Natural killer cell (primary cell): ENCODE measurements around the gene NAT14. TPM values are rescaled to one million over a fixed set of nuclear protein-coding genes. Genes with fewer than 3 reads are reported as not detected.

Experiments used
- ATAC-seq, 3 donors: fragments of 150-1000 bp in 2 of 3; fragments of 200-7000 bp in 1 of 3; cut with Tn5 transposase; 1 replicate in 1 of 3; 2 replicates in 2 of 3; pipeline ENCODE4 v1.10.0; 2021; ENCODE audit warnings: mild to moderate bottlenecking in 2 of 3, moderate library complexity in 2 of 3
- DNase-seq, 2 donors: peaks; one replicate each; pipeline versions ENCODE4 v3.0.0 to v3.0.0-alpha.2; 2013 to 2021; ENCODE audit warnings: mixed read lengths in 1 of 2
- H3K27ac ChIP-seq: one replicate; pipeline ENCODE4 v1.5.1; 2013; ENCODE audit warnings: mild to moderate bottlenecking, low read length
- H3K27me3 ChIP-seq: one replicate; pipeline ENCODE4 v1.6.1; 2013; ENCODE audit warnings: low read length; ENCODE audit not compliant: control insufficient read depth, insufficient read depth
- H3K36me3 ChIP-seq: one replicate; pipeline ENCODE4 v1.6.1; 2013; ENCODE audit warnings: low read length; ENCODE audit not compliant: control insufficient read depth, insufficient read depth
- H3K4me1 ChIP-seq: one replicate; pipeline ENCODE4 v1.6.1; 2013; ENCODE audit warnings: low read length; ENCODE audit not compliant: control insufficient read depth, insufficient read depth
- H3K4me3 ChIP-seq: one replicate; pipeline ENCODE4 v1.5.1; 2013; ENCODE audit warnings: low read length
- H3K9me3 ChIP-seq: one replicate; pipeline ENCODE4 v1.6.1; 2013; ENCODE audit warnings: low read length; ENCODE audit not compliant: control insufficient read depth, insufficient read depth
- H3K27ac Mint-ChIP-seq, 2 donors: one replicate each; pipeline ENCODE4 v1.8.0; 2022; ENCODE audit warnings: mild to moderate bottlenecking in 2 of 2, mixed read lengths in 2 of 2, moderate library complexity in 1 of 2
- H3K27me3 Mint-ChIP-seq, 2 donors: one replicate each; pipeline ENCODE4 v1.8.0; 2022; ENCODE audit warnings: low read depth in 2 of 2, mixed read lengths in 2 of 2
- H3K36me3 Mint-ChIP-seq: one replicate; pipeline ENCODE4 v1.8.0; 2022; ENCODE audit warnings: mixed read lengths
- H3K4me1 Mint-ChIP-seq, 2 donors: one replicate each; pipeline ENCODE4 v1.8.0; 2022; ENCODE audit warnings: mixed read lengths in 2 of 2
- H3K4me3 Mint-ChIP-seq: one replicate; pipeline ENCODE4 v1.8.0; 2022; ENCODE audit warnings: mild to moderate bottlenecking, moderate library complexity, mixed read lengths
- H3K9me3 Mint-ChIP-seq, 2 donors: one replicate each; pipeline ENCODE4 v1.8.0; 2022; ENCODE audit warnings: mixed read lengths in 2 of 2
- CTCF ChIP-seq: fragments of 200-600 bp; IDR thresholded peaks from one replicate; pipeline ENCODE4 v1.8.0; 2022; ENCODE audit warnings: antibody characterized with exemption
- WGBS: methylation state at CpG from one replicate; pipeline ENCODE4 v1.1.7; 2013; ENCODE audit warnings: missing lambda C conversion rate; ENCODE audit not compliant: insufficient coverage; 5-methylcytosine and 5-hydroxymethylcytosine counted together
- intact Hi-C: fragments of 100-400 bp; cut with micrococcal nuclease; formaldehyde crosslinking; loops from one replicate; pipeline ENCODE4 v1.14.2; 2022
- total RNA-seq, 4 donors: library from RNA; stranded (reverse); fragments of 120-200 nt in 1 of 4; gene quantifications; one replicate each; pipeline versions ENCODE4 v1.2.3 to v1.2.4, GENCODE V29; 2013 to 2022

NAT14 gene
- total RNA-seq, 3 donors from 2014 or later (not counting 1 experiment from before 2014, with no cell fraction given), result 8.7 to 12.5 (median 8.8) TPM

DNA sequence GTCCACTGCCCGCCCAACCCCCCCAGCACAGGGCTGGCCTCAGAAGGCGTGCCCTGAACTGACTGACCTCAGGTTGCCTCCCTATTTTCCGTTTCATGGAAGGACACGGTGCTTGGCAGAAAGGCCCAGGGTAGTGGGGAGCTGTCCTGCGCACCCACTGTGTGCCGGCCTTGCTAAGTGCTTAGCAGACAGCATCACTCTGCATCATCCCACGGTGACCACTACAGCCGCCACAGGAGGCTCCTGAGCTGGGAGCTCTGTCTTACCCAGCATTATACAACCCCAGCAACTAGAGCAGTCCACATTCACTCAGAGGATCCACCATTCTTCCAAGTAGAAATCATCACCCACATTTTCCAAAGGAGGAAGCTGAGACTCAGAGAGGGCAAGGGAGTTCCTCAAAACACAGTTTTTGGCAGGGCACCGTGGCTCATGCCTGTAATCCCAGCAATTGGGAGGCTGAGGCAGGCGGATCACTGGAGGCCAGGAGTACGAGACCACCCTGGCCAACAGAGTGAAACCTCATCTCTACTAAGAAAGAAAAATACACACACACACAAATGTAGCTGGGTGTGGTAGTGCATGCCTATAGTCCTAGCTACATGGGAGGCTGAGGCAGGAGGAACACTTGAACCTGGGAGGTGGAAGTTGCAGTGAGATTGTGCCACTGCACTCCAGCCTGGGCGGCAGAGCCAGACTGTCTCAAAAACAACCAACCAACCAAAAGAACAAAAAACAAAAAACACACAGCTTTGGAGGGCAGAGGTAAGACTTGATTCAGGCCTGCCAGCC lies 50.4 kb downstream of the NAT14 start:
- Mint-ChIP-seq H3K4me1 (no peaks in the 10 kb centered on the region), H3K4me3 (no peak overlapping the region), H3K9me3 (no peaks in the 10 kb centered on the region), H3K36me3 (no peaks in the 10 kb centered on the region), H3K27ac (no peak overlapping the region), H3K27me3 (no peaks in the 10 kb centered on the region)
- ATAC-seq (no peak), DNase-seq (no peak)
- 88% methylated on average over 11 of the region's 12 CpGs for WGBS
- H3K36me3 ChIP-seq, result no peaks in the 10 kb centered on the region
- intact Hi-C loops, result no loop called here
- H3K9me3 ChIP-seq, result no peaks in the 10 kb centered on the region
- H3K4me1 ChIP-seq, result no peaks in the 10 kb centered on the region
- H3K27ac ChIP-seq, result no peak overlapping the region
- H3K27me3 ChIP-seq, result no peaks in the 10 kb centered on the region
- H3K4me3 ChIP-seq, result no peak overlapping the region
- no peak for TF ChIP-seq CTCF

DNA sequence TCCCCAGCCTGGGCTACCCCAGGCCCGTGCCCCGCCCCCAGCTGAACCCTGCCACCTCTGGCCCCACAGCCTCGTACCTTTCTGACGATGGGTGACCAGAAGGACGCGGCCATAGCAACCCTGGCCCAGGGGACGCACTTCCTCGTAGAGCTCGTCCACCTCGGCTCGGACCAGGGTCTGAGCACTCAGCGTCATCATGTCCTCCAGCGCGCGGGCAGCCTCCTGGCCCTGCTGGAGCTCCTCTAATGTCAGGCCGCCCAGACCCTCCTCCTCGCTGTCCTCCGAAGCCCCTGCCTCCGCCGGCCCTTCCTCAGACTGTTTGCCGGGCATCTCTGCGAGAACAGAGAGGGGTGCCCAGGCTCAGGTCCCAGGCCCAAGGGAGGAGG lies 51.0 kb downstream of the NAT14 start:
- no peaks in the 10 kb centered on the region for H3K4me1 ChIP-seq
- H3K27ac ChIP-seq, result no peak overlapping the region
- H3K27me3 Mint-ChIP-seq, result no peaks in the 10 kb centered on the region
- no peaks in the 10 kb centered on the region for H3K9me3 ChIP-seq
- DNase-seq, result no peak
- H3K27me3 ChIP-seq, result no peaks in the 10 kb centered on the region
- no peaks in the 10 kb centered on the region for H3K36me3 ChIP-seq
- H3K4me3 Mint-ChIP-seq, result no peak overlapping the region
- no peaks in the 10 kb centered on the region for H3K4me1 Mint-ChIP-seq
- ATAC-seq, result no peak
- intact Hi-C loops, result no loop called here
- no peak overlapping the region for H3K27ac Mint-ChIP-seq
- no peaks in the 10 kb centered on the region for H3K9me3 Mint-ChIP-seq
- no peak overlapping the region for H3K4me3 ChIP-seq
- no peak for TF ChIP-seq CTCF
- H3K36me3 Mint-ChIP-seq, result no peaks in the 10 kb centered on the region
- 93% methylated on average over 22 of the region's 22 CpGs for WGBS

DNA sequence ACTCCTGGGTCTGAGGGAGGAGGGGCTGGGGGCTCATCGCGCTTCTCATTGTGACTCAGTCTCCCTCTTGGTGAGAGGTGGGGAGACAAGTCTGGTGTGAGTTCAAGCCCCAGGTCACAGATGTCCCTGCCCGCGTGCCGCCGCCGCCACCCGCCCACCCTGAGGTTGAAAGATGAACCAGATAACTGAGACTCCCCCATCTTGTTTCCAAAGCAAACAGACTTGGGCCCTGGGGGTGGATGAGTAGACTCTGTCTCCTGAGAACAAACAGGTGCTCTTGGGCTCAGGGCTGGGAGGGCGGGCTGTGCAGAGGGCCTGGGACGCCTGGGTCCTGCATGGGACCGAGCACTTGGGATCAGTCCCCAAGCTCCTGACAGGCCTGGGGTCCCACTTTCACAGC lies 51.4 kb downstream of the NAT14 start:
- Mint-ChIP-seq H3K4me3 (no peak overlapping the region), H3K4me1 (no peaks in the 10 kb centered on the region), H3K9me3 (no peaks in the 10 kb centered on the region), H3K27ac (no peak overlapping the region), H3K27me3 (no peaks in the 10 kb centered on the region), H3K36me3 (no peaks in the 10 kb centered on the region)
- H3K27me3 ChIP-seq, result no peaks in the 10 kb centered on the region
- H3K27ac ChIP-seq, result no peak overlapping the region
- 95% methylated on average over 7 of the region's 11 CpGs for WGBS
- no peak overlapping the region for H3K4me3 ChIP-seq
- H3K36me3 ChIP-seq, result no peaks in the 10 kb centered on the region
- DNase-seq (no peak), ATAC-seq (no peak)
- TF ChIP-seq CTCF, result no peak
- H3K9me3 ChIP-seq, result no peaks in the 10 kb centered on the region
- intact Hi-C loops, result no loop called here
- H3K4me1 ChIP-seq, result no peaks in the 10 kb centered on the region

Other genes starting within 250 kb of the NAT14 start
- gene PPP6R1, start 226.2 kb upstream of the NAT14 start, total RNA-seq, result 100 to 1,000 TPM; 252 to 275 (median 260) TPM
- gene HSPBP1, start 205.1 kb upstream of the NAT14 start, total RNA-seq, result 10 to 100 TPM; 17.1 to 19.5 (median 18.5) TPM
- gene BRSK1, start 201.2 kb upstream of the NAT14 start, total RNA-seq, result 1 to 10 TPM; 6.0 to 9.8 (median 6.5) TPM
- 1 to 10 TPM in 1 of 3 donors, under 1 TPM in 1, not detected in 1; 0.87 to 2.1 TPM for gene TMEM150B, start 159.8 kb upstream of the NAT14 start, total RNA-seq
- 100 to 1,000 TPM in 1 of 3 donors, 10 to 100 TPM in 2; 44.5 to 147 (median 46.8) TPM for gene KMT5C, start 145.3 kb upstream of the NAT14 start, total RNA-seq
- gene COX6B2, start 130.5 kb upstream of the NAT14 start, total RNA-seq, result 1 to 10 TPM in 1 of 3 donors, under 1 TPM in 1, not detected in 1; 0.26 to 6.5 TPM
- not detected for gene GARIN5B, start 121.9 kb upstream of the NAT14 start, total RNA-seq
- under 1 TPM; 0.14 to 0.35 (median 0.27) TPM for gene IL11, start 114.7 kb upstream of the NAT14 start, total RNA-seq
- gene TMEM190, start 108.4 kb upstream of the NAT14 start, total RNA-seq, result not detected
- 1 to 10 TPM; 2.9 to 5.1 (median 4.0) TPM for gene TMEM238, start 100.9 kb upstream of the NAT14 start, total RNA-seq
- 1,000 to 10,000 TPM; 1,373 to 1,704 (median 1,679) TPM for gene RPL28, start 99.3 kb upstream of the NAT14 start, total RNA-seq
- 100 to 1,000 TPM in 1 of 3 donors, 10 to 100 TPM in 2; 60.2 to 107 (median 63.9) TPM for gene UBE2S, start 77.4 kb upstream of the NAT14 start, total RNA-seq
- not detected for gene SHISA7, start 41.9 kb upstream of the NAT14 start, total RNA-seq
- 10 to 100 TPM in 1 of 3 donors, 1 to 10 TPM in 2; 7.2 to 12.4 (median 9.5) TPM for gene ISOC2, start 23.5 kb upstream of the NAT14 start, total RNA-seq
- not detected for gene C19orf85, start 20.4 kb upstream of the NAT14 start, total RNA-seq
- gene ZNF628, start 8.6 kb upstream of the NAT14 start, total RNA-seq, result 10 to 100 TPM; 20.8 to 28.7 (median 24.1) TPM
- under 1 TPM; 0.11 to 0.68 (median 0.58) TPM for gene SSC5D, start 3.2 kb downstream of the NAT14 start, total RNA-seq
- gene SBK2, start 51.9 kb downstream of the NAT14 start, total RNA-seq, result not detected
- gene SBK3, start 60.4 kb downstream of the NAT14 start, total RNA-seq, result not detected
- gene ZNF579, start 95.7 kb downstream of the NAT14 start, total RNA-seq, result 10 to 100 TPM in 1 of 3 donors, 1 to 10 TPM in 2; 8.3 to 11.2 (median 9.5) TPM
- gene FIZ1, start 114.3 kb downstream of the NAT14 start, total RNA-seq, result 10 to 100 TPM in 2 of 3 donors, 1 to 10 TPM in 1; 8.5 to 18.2 (median 10.3) TPM
- 10 to 100 TPM in 2 of 3 donors, 1 to 10 TPM in 1; 9.2 to 12.6 (median 12.5) TPM for gene ZNF524, start 115.1 kb downstream of the NAT14 start, total RNA-seq
- gene ZNF865, start 120.5 kb downstream of the NAT14 start, total RNA-seq, result 10 to 100 TPM; 18.5 to 22.1 (median 20.9) TPM
- 1 to 10 TPM; 6.4 to 7.9 (median 7.1) TPM for gene ZNF784, start 139.4 kb downstream of the NAT14 start, total RNA-seq
- 10 to 100 TPM; 38.0 to 46.0 (median 40.0) TPM for gene ZNF580, start 155.8 kb downstream of the NAT14 start, total RNA-seq
- 10 to 100 TPM; 15.4 to 21.9 (median 19.0) TPM for gene ZNF581, start 158.5 kb downstream of the NAT14 start, total RNA-seq
- 1 to 10 TPM; 2.0 to 3.2 (median 3.2) TPM for gene CCDC106, start 163.0 kb downstream of the NAT14 start, total RNA-seq
- 100 to 1,000 TPM; 304 to 322 (median 321) TPM for gene U2AF2, start 169.8 kb downstream of the NAT14 start, total RNA-seq
- 10 to 100 TPM; 47.6 to 56.4 (median 51.8) TPM for gene EPN1, start 190.0 kb downstream of the NAT14 start, total RNA-seq